K562 (cell line): Measurements from ENCODE around the gene TBC1D2B. TPM values are rescaled to one million over a fixed set of nuclear protein-coding genes. Genes with fewer than 3 reads are reported as not detected.

Source experiments
- ATAC-seq: fragments of 200-7000 bp; cut with Tn5 transposase; 3 replicates; pipeline ENCODE4 v1.9.1; 2020; ENCODE audit warnings: moderate library complexity
- BruUV-seq: library from RNA; stranded (reverse); fragments of 400-500 nt; replicated peaks from 2 replicates; lab custom pipeline; 2021; lab: Mats Ljungman, UMichigan
- CTCF ChIA-PET: fragments of 300-600 bp; formaldehyde crosslinking; extraction: SDS; loops from one replicate; lab custom pipeline; 2021; ENCODE audit warnings: low intra/inter-chr PET ratio; lab: Yijun Ruan, JAX
- POLR2A ChIA-PET: fragments of 300-600, 350-650 bp; sonication (Branson Sonifier 250); formaldehyde crosslinking; extraction: SDS; loops from one replicate; lab custom pipeline; 2021; ENCODE audit warnings: antibody characterized with exemption, inconsistent platforms; lab: Yijun Ruan, JAX
- DNase-seq, 4 experiments: peaks; one replicate each; pipeline versions ENCODE4 v3.0.0 to v3.0.0-alpha.2; 2011 to 2018; ENCODE audit warnings: low spot score in 3 of 4, mixed read lengths in 3 of 4; ENCODE audit errors: extremely low read depth in 1 of 4
- FAIRE-seq: peaks from 2 replicates; lab custom pipeline; 2011; peaks lifted over from hg19 to GRCh38; lab: Jason Lieb, UNC
- H2AFZ ChIP-seq: 2 replicates; pipeline ENCODE4 v1.6.0; 2011; ENCODE audit warnings: low read depth, low read length, control low read depth, inconsistent platforms
- H3K27ac ChIP-seq: fragments of 200-600 bp; 3 replicates; pipeline ENCODE4 v1.8.0; 2011; ENCODE audit warnings: low read depth, mild to moderate bottlenecking, control low read depth, inconsistent platforms, low read length, moderate library complexity, mixed read lengths; ENCODE audit errors: extremely low read depth
- H3K27me3 ChIP-seq, 2 experiments: fragments of 300-600 bp in 1 of 2; 2 replicates in 1 of 2; 3 replicates in 1 of 2; pipeline versions ENCODE4 v1.6.0 to v1.8.0; 2011; ENCODE audit warnings: inconsistent platforms in 2 of 2, low read length in 2 of 2, mild to moderate bottlenecking in 1 of 2, mixed read lengths in 1 of 2, moderate library complexity in 1 of 2; ENCODE audit not compliant: control insufficient read depth in 2 of 2, insufficient read depth in 2 of 2
- H3K36me3 ChIP-seq: fragments of 300-600 bp; 3 replicates; pipeline ENCODE4 v1.8.0; 2011; ENCODE audit warnings: mild to moderate bottlenecking, low read length, inconsistent platforms; ENCODE audit not compliant: control insufficient read depth, insufficient read depth
- H3K4me1 ChIP-seq, 2 experiments: fragments of 200-600 bp in 1 of 2; replicated peaks in 1 of 2; 2 replicates in 1 of 2; 3 replicates in 1 of 2; pipeline versions ENCODE4 v1.5.1 to v1.8.0; 2011; ENCODE audit warnings: inconsistent platforms in 2 of 2, low read length in 2 of 2, mild to moderate bottlenecking in 1 of 2, mixed read lengths in 1 of 2, moderate library complexity in 1 of 2; ENCODE audit not compliant: control insufficient read depth in 2 of 2, insufficient read depth in 2 of 2
- H3K4me2 ChIP-seq: 2 replicates; pipeline ENCODE4 v1.6.1; 2011; ENCODE audit warnings: low read length, control low read depth, inconsistent platforms, mixed read lengths; ENCODE audit not compliant: insufficient read depth
- H3K4me3 ChIP-seq: fragments of 200-600 bp; sonication (generic), shearing (Covaris generic); 2 replicates; pipeline ENCODE4 v1.5.1; 2016; ENCODE audit warnings: control low read depth, inconsistent platforms
- H3K79me2 ChIP-seq: fragments of 200-600 bp; 3 replicates; pipeline ENCODE4 v1.8.0; 2011; ENCODE audit warnings: low read length, inconsistent platforms; ENCODE audit not compliant: control insufficient read depth, insufficient read depth
- H3K9ac ChIP-seq, 2 experiments: 2 replicates each; pipeline versions ENCODE4 v1.6.0 to v1.6.1; 2011; ENCODE audit warnings: low read depth in 2 of 2, low read length in 2 of 2, control low read depth in 1 of 2, inconsistent platforms in 1 of 2, mild to moderate bottlenecking in 1 of 2, mixed read lengths in 1 of 2; ENCODE audit not compliant: insufficient read depth in 1 of 2
- H3K9me1 ChIP-seq: one replicate; pipeline ENCODE4 v1.6.0; 2011; ENCODE audit warnings: inconsistent platforms, mild to moderate bottlenecking, low read length, moderate library complexity; ENCODE audit not compliant: control insufficient read depth, insufficient read depth
- H3K9me3 ChIP-seq: replicated peaks from 2 replicates; pipeline ENCODE4 v1.5.1; 2011; ENCODE audit warnings: low read depth, low read length, inconsistent platforms; ENCODE audit not compliant: control insufficient read depth, insufficient read depth
- H4K20me1 ChIP-seq: replicated peaks from 2 replicates; pipeline ENCODE4 v1.6.1; 2011; ENCODE audit warnings: low read length, inconsistent platforms, mixed read lengths; ENCODE audit not compliant: control insufficient read depth, insufficient read depth
- ARNT ChIP-seq, 2 experiments: fragments of 450-650 bp; IDR thresholded peaks; 2 replicates each; pipeline ENCODE4 v1.6.1; 2016; ENCODE audit warnings: mild to moderate bottlenecking in 1 of 2
- BRD9 ChIP-seq: fragments of 450-650 bp; IDR thresholded peaks from 2 replicates; pipeline ENCODE4 v1.6.1; 2018; ENCODE audit warnings: low read depth; ENCODE audit not compliant: partially characterized antibody
- EHMT2 ChIP-seq: fragments of 450-650 bp; IDR thresholded peaks from 2 replicates; pipeline ENCODE4 v1.6.1; 2018; ENCODE audit warnings: antibody characterized with exemption
- TCF3 ChIP-seq: sonication (generic); formaldehyde crosslinking; IDR thresholded peaks from 2 replicates; pipeline ENCODE4 v1.4.0; 2020; ENCODE audit warnings: mild to moderate bottlenecking, missing genetic modification reagents
- WGBS: fragments of 100-300 bp; shearing (Covaris generic); methylation state at CpG from one replicate; pipeline ENCODE4 v1.1.6; 2016; ENCODE audit warnings: low coverage, mixed read lengths; ENCODE audit not compliant: insufficient coverage; ENCODE audit errors: missing lambda C conversion rate; 5-methylcytosine and 5-hydroxymethylcytosine counted together
- in situ Hi-C: fragments of 300-500 bp; cut with MboI; formaldehyde crosslinking; loops from 4 replicates; pipeline ENCODE4 v1.15.0; 2018; ENCODE audit warnings: inconsistent platforms, mixed read lengths
- intact Hi-C: fragments of 100-400 bp; cut with micrococcal nuclease; formaldehyde crosslinking; loops from 2 replicates; pipeline ENCODE4 v1.14.2; 2022
- polyA plus RNA-seq, 8 experiments: library from polyadenylated mRNA; depleted of rRNA in 4 of 8; stranded (reverse) in 5 of 8; unstranded in 3 of 8; fragments of >200 nt; fragmentation: Nextera tagmentation in 2 of 8; fragmentation: Illumina TruSeq in 1 of 8; extraction: Ambion mirVana in 2 of 8; extraction: Trizol in 1 of 8; gene quantifications; 2 replicates each; pipeline versions ENCODE4 v1.2.1 to v1.2.3, GENCODE V29; 2011 to 2014; ENCODE audit warnings: inconsistent platforms in 1 of 8, missing spikeins in 1 of 8
- total RNA-seq, 7 experiments: library from RNA; depleted of rRNA in 6 of 7; stranded (reverse); fragments of >200 nt in 6 of 7; fragmentation: Illumina TruSeq in 2 of 7; extraction: Trizol in 2 of 7; gene quantifications; 2 replicates each; pipeline versions ENCODE4 v1.2.1 to v1.2.3, GENCODE V29; 2011 to 2021; ENCODE audit warnings: low replicate concordance in 1 of 7
- TF ChIP-seq, protein P1 (sequence below): fragments of 250-450 bp; sonication (Bioruptor Pico); IDR thresholded peaks from 2 replicates; pipeline ENCODE4 v1.4.0; 2020; ENCODE audit warnings: mild to moderate bottlenecking, moderate library complexity
- TF ChIP-seq, protein P2 (sequence below), 2 experiments: fragments of 450-650 bp; formaldehyde crosslinking in 1 of 2; IDR thresholded peaks; 2 replicates each; pipeline versions ENCODE4 v1.4.0 to v1.6.1; 2014 to 2020; ENCODE audit warnings: mild to moderate bottlenecking in 2 of 2, borderline replicate concordance in 1 of 2, low read depth in 1 of 2

Gene TBC1D2B
- total and polyA plus RNA-seq, 9 of the 15 experiments (the other 6 are each of a cell fraction or from before 2014, with no cell fraction given), result 0.15 to 16.3 (median 8.9) TPM

DNA sequence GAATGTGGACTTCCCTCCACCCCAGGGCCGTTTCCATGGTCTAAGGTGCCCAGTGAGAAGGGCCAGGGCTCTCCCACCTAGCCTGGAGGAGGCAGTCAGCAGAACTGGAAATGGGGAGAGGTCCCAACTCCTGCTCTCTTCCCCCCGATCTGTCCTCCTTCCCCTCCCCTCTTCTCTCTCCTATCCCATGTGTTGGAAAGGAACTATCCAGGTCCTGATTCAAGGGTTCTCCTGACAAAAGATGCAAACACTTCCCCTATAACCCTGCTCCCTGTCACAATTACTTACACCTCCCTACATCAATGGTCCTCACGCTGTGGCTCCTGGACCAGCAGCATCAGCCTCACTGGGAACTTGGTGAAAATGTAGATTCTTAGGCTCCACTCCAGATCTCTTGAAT lies 47.8 kb upstream of the TBC1D2B start:
- ChIA-PET CTCF (interaction anchor here (0.5 kb wide), 1 partner anchor 1746 kb away, joined by 3 read pairs; no protein-coding TSS in a partner anchor), POLR2A (interaction anchor here (0.6 kb wide), 1 partner anchor 454 kb away, joined by 3 read pairs; no protein-coding TSS in a partner anchor)
- peaks cover 4% of the 10 kb centered on the region for H3K9me1 ChIP-seq
- no TSS peak for BruUV-seq
- 19% methylated on average over 3 of the region's 3 CpGs for WGBS
- H3K9me3 ChIP-seq, result no peaks in the 10 kb centered on the region
- no peak overlapping the region for H3K27ac ChIP-seq
- H3K4me1 ChIP-seq, result peaks cover 10 to 16% of the 10 kb centered on the region in 2 experiments; a peak in 4 of 5 replicates
- intact Hi-C loops, result no loop called here
- FAIRE-seq (peak; percentile 40), ATAC-seq (no peak), DNase-seq (no peak)
- in situ Hi-C loops, result no loop called here
- peaks cover 9% of the 10 kb centered on the region; the same call in 1 of the 2 replicates for H4K20me1 ChIP-seq
- H3K9ac ChIP-seq, result 0 out of 4 replicates have a peak overlapping the region, but pooled peaks of 1 of the 2 experiments have one; percentile 43
- H3K27me3 ChIP-seq, result no peaks in the 10 kb centered on the region
- H3K4me2 ChIP-seq, result no peak overlapping the region
- no peak overlapping the region for H3K4me3 ChIP-seq
- H3K36me3 ChIP-seq, result no peaks in the 10 kb centered on the region
- no peak for TF ChIP-seq ARNT (IDR thresholded peaks at IDR 0.05)
- TF ChIP-seq, protein P1, sequence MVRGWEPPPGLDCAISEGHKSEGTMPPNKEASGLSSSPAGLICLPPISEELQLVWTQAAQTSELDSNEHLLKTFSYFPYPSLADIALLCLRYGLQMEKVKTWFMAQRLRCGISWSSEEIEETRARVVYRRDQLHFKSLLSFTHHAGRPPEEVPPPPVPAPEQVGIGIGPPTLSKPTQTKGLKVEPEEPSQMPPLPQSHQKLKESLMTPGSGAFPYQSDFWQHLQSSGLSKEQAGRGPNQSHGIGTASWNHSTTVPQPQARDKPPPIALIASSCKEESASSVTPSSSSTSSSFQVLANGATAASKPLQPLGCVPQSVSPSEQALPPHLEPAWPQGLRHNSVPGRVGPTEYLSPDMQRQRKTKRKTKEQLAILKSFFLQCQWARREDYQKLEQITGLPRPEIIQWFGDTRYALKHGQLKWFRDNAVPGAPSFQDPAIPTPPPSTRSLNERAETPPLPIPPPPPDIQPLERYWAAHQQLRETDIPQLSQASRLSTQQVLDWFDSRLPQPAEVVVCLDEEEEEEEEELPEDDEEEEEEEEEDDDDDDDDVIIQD (CRISPR knock-in tag), result no peak
- TF ChIP-seq, protein P2, sequence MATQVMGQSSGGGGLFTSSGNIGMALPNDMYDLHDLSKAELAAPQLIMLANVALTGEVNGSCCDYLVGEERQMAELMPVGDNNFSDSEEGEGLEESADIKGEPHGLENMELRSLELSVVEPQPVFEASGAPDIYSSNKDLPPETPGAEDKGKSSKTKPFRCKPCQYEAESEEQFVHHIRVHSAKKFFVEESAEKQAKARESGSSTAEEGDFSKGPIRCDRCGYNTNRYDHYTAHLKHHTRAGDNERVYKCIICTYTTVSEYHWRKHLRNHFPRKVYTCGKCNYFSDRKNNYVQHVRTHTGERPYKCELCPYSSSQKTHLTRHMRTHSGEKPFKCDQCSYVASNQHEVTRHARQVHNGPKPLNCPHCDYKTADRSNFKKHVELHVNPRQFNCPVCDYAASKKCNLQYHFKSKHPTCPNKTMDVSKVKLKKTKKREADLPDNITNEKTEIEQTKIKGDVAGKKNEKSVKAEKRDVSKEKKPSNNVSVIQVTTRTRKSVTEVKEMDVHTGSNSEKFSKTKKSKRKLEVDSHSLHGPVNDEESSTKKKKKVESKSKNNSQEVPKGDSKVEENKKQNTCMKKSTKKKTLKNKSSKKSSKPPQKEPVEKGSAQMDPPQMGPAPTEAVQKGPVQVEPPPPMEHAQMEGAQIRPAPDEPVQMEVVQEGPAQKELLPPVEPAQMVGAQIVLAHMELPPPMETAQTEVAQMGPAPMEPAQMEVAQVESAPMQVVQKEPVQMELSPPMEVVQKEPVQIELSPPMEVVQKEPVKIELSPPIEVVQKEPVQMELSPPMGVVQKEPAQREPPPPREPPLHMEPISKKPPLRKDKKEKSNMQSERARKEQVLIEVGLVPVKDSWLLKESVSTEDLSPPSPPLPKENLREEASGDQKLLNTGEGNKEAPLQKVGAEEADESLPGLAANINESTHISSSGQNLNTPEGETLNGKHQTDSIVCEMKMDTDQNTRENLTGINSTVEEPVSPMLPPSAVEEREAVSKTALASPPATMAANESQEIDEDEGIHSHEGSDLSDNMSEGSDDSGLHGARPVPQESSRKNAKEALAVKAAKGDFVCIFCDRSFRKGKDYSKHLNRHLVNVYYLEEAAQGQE (IDR thresholded peaks at IDR 0.05; ENCODE audit: borderline replicate concordance), result peak; percentile 72
- TF ChIP-seq, protein P2 (CRISPR knock-in tag; IDR thresholded peaks at IDR 0.05; ENCODE audit: low read depth), result no peak
- TF ChIP-seq EHMT2, result peak; percentile 11; the same call in 1 of the 2 replicates
- TF ChIP-seq TCF3 (CRISPR knock-in tag), result no peak
- no peak for TF ChIP-seq BRD9
- H3K79me2 ChIP-seq, result no peaks in the 10 kb centered on the region
- H2AFZ ChIP-seq, result no peak overlapping the region
